HepG2 (cell line): ENCODE data around the gene DHFR. TPM values are rescaled to one million over a fixed set of nuclear protein-coding genes. Genes with fewer than 3 reads are reported as not detected.

Experiments used
- ATAC-seq: fragments of 200-7000 bp; cut with Tn5 transposase; 3 replicates; pipeline ENCODE4 v1.9.1; 2020; ENCODE audit warnings: mild to moderate bottlenecking, moderate library complexity
- BruUV-seq: library from RNA; stranded (reverse); fragments of 400-500 nt; replicated peaks from 2 replicates; lab custom pipeline; 2021; lab: Mats Ljungman, UMichigan
- CTCF ChIA-PET: fragments of 300-600 bp; formaldehyde crosslinking; extraction: SDS; loops from one replicate; lab custom pipeline; 2021; ENCODE audit warnings: low total read pairs, inconsistent platforms, low intra/inter-chr PET ratio; lab: Yijun Ruan, JAX
- POLR2A ChIA-PET: fragments of 350-600 bp; sonication (Branson Sonifier 250); formaldehyde crosslinking; loops from one replicate; lab custom pipeline; 2020; ENCODE audit warnings: antibody characterized with exemption, inconsistent platforms; lab: Yijun Ruan, JAX
- DNase-seq: peaks from one replicate; pipeline ENCODE4 v3.0.0-alpha.2; 2015; ENCODE audit warnings: low spot score
- FAIRE-seq: peaks from 3 replicates; lab custom pipeline; 2011; peaks lifted over from hg19 to GRCh38; lab: Jason Lieb, UNC
- H2AFZ ChIP-seq: one replicate; pipeline ENCODE4 v1.6.1; 2011; ENCODE audit warnings: low read length, inconsistent platforms
- H3K27ac ChIP-seq: fragments of 300-600 bp; 3 replicates; pipeline ENCODE4 v1.8.0; 2011; ENCODE audit warnings: mixed run types, mild to moderate bottlenecking, mixed read lengths, low read length, inconsistent platforms; ENCODE audit not compliant: insufficient read depth; ENCODE audit errors: extremely low read length
- H3K27me3 ChIP-seq, 2 experiments: fragments of 200-600 bp in 1 of 2; 2 replicates in 1 of 2; 3 replicates in 1 of 2; pipeline versions ENCODE4 v1.6.0 to v1.8.0; 2011; ENCODE audit warnings: low read length in 2 of 2, mild to moderate bottlenecking in 2 of 2, moderate library complexity in 2 of 2, inconsistent platforms in 1 of 2; ENCODE audit not compliant: insufficient read depth in 2 of 2, control insufficient read depth in 1 of 2
- H3K36me3 ChIP-seq, 2 experiments: fragments of 200-600 bp in 1 of 2; replicated peaks in 1 of 2; 2 replicates in 1 of 2; 3 replicates in 1 of 2; pipeline versions ENCODE4 v1.5.1 to v1.8.0; 2011; ENCODE audit warnings: low read length in 2 of 2, inconsistent platforms in 1 of 2; ENCODE audit not compliant: insufficient read depth in 2 of 2, control insufficient read depth in 1 of 2
- H3K4me1 ChIP-seq: 2 replicates; pipeline ENCODE4 v1.5.1; 2012; ENCODE audit warnings: low read length, inconsistent platforms; ENCODE audit not compliant: insufficient read depth
- H3K4me2 ChIP-seq: 2 replicates; pipeline ENCODE4 v1.6.0; 2011; ENCODE audit warnings: low read depth, low read length, inconsistent platforms
- H3K4me3 ChIP-seq, 3 experiments: fragments of 200-600 bp in 1 of 3; sonication (generic), shearing (Covaris generic) in 1 of 3; replicated peaks in 1 of 3; 2 replicates each; pipeline ENCODE4 v1.5.1; 2011 to 2016; ENCODE audit warnings: low read length in 3 of 3, inconsistent platforms in 2 of 3, low read depth in 2 of 3, mild to moderate bottlenecking in 2 of 3, control low read depth in 1 of 3, mixed read lengths in 1 of 3; ENCODE audit not compliant: insufficient read depth in 1 of 3
- H3K79me2 ChIP-seq: one replicate; pipeline ENCODE4 v1.6.1; 2011; ENCODE audit warnings: low read length, inconsistent platforms; ENCODE audit not compliant: insufficient read depth
- H3K9ac ChIP-seq: 2 replicates; pipeline ENCODE4 v1.6.0; 2011; ENCODE audit warnings: mild to moderate bottlenecking, low read depth, low read length, inconsistent platforms; ENCODE audit not compliant: insufficient read depth
- H3K9me3 ChIP-seq: 2 replicates; pipeline ENCODE4 v1.5.1; 2012; ENCODE audit warnings: mild to moderate bottlenecking, low read length
- H4K20me1 ChIP-seq: 2 replicates; pipeline ENCODE4 v1.6.0; 2011; ENCODE audit warnings: inconsistent platforms, mild to moderate bottlenecking, low read length, moderate library complexity; ENCODE audit not compliant: insufficient read depth
- RAD21 ChIP-seq: fragments of 450-650 bp; formaldehyde crosslinking; IDR thresholded peaks from 2 replicates; pipeline ENCODE4 v1.5.0; 2020; ENCODE audit warnings: mild to moderate bottlenecking
- SMC3 ChIP-seq: IDR thresholded peaks from 2 replicates; pipeline ENCODE4 v1.6.1; 2011; ENCODE audit warnings: low read length, improper control_type of control experiment
- STAG1 ChIP-seq: sonication (generic); formaldehyde crosslinking; IDR thresholded peaks from 2 replicates; pipeline ENCODE4 v1.4.0; 2020; ENCODE audit warnings: missing genetic modification reagents
- TCF7 ChIP-seq: sonication (generic); IDR thresholded peaks from 2 replicates; pipeline ENCODE4 v1.6.1; 2016; ENCODE audit warnings: antibody characterized with exemption, low read depth
- ZFP36L2 ChIP-seq: sonication (generic); formaldehyde crosslinking; IDR thresholded peaks from 2 replicates; pipeline ENCODE4 v1.4.0; 2020; ENCODE audit warnings: missing genetic modification reagents
- WGBS: methylation state at CpG from one replicate; pipeline ENCODE4 v1.1.6; 2017; ENCODE audit warnings: low lambda C conversion rate; 5-methylcytosine and 5-hydroxymethylcytosine counted together
- in situ Hi-C: cut with HindIII; loops from 2 replicates; pipeline ENCODE4 v1.10.0; 2017; ENCODE audit warnings: low pct_unique_long_range_greater_than_20kb; ENCODE audit not compliant: extremely low pct_ligation_motif_present
- intact Hi-C: fragments of 100-400 bp; cut with micrococcal nuclease; formaldehyde crosslinking; loops from one replicate; pipeline ENCODE4 v1.10.0; 2022; ENCODE audit not compliant: unreplicated experiment
- polyA plus RNA-seq, 8 experiments: library from polyadenylated mRNA; depleted of rRNA in 3 of 8; stranded (reverse) in 7 of 8; unstranded in 1 of 8; fragments of >200 nt; fragmentation: Illumina TruSeq in 4 of 8; extraction: Trizol in 4 of 8; gene quantifications; 2 replicates each; pipeline versions ENCODE4 v1.2.1 to v1.2.3, GENCODE V29; 2011 to 2016; ENCODE audit warnings: low read depth in 4 of 8, missing spikeins in 1 of 8, mixed read lengths in 1 of 8; ENCODE audit not compliant: insufficient read depth in 1 of 8
- total RNA-seq, 5 experiments: library from RNA; depleted of rRNA; stranded (reverse); fragments of >200 nt; fragmentation: Illumina TruSeq; extraction: Trizol; gene quantifications; 2 replicates each; pipeline ENCODE4 v1.2.3, GENCODE V29; 2016; ENCODE audit warnings: low read depth in 1 of 5
- TF ChIP-seq, protein P1 (sequence below): sonication (generic); formaldehyde crosslinking; IDR thresholded peaks from 2 replicates; pipeline ENCODE4 v1.5.0; 2020; ENCODE audit warnings: mild to moderate bottlenecking, missing genetic modification reagents, moderate library complexity

DHFR gene
- total and polyA plus RNA-seq, 2 of the 13 experiments (the other 11 are each of a cell fraction or from before 2014, with no cell fraction given): 22.8 to 59.0 TPM

DNA sequence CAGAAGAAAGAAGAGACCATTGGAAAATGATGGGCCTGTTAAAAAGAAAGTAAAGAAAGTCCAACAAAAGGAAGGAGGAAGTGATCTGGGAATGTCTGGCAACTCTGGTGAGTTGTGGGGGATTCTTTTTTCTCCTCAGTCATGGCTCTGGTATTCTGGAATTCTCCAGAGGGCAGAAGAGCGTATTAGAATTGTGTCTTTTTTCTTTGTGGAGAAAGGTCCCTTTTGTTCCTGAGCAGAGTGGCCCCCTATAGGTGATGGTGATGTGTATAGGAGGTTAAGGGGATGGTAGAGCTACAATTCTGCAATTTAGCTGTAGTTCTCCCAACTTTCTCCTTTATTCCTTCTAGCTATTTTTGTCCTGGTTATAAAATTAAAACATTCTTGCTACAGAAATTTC is 1.6 kb upstream of the DHFR start:
- intact Hi-C loops: loop anchor here (1.0 to 10.0 kb wide), 3 partner anchors 16 to 309 kb away; no protein-coding TSS in a partner anchor
- Histone ChIP-seq H3K4me3 (no peak overlapping the region), H3K9me3 (no peaks in the 10 kb centered on the region), H3K27ac (no peak overlapping the region), H3K36me3 (peaks cover 5 to 27% of the 10 kb centered on the region in 2 experiments; a peak in 4 of 5 replicates), H4K20me1 (peaks cover 9% of the 10 kb centered on the region; the same call in 1 of the 2 replicates), H3K9ac (no peak overlapping the region), H3K4me1 (peaks cover 26% of the 10 kb centered on the region), H3K4me2 (0 out of 2 replicates have a peak overlapping the region, but pooled peaks have one; percentile 67), H2AFZ (no peak overlapping the region), H3K79me2 (peaks cover 24% of the 10 kb centered on the region), H3K27me3 (no peaks in the 10 kb centered on the region)
- ChIA-PET POLR2A (interaction anchor here (1.3 to 2.0 kb wide), 3 partner anchors 12 to 190 kb away, joined by 5 to 6 read pairs (median 6); no protein-coding TSS in a partner anchor), CTCF (interaction anchor here (0.9 kb wide), 1 partner anchor 175 kb away, joined by 4 read pairs; no protein-coding TSS in a partner anchor)
- FAIRE-seq: no peak
- TF ChIP-seq STAG1 (peak; percentile 68), RAD21 (CRISPR knock-in tag) (0 out of 2 replicates have a peak, but pooled peaks have one; percentile 23), TCF7 (no peak), ZFP36L2 (CRISPR knock-in tag) (no peak), SMC3 (peak; percentile 14; the same call in 1 of the 2 replicates)
- TF ChIP-seq, protein P1, sequence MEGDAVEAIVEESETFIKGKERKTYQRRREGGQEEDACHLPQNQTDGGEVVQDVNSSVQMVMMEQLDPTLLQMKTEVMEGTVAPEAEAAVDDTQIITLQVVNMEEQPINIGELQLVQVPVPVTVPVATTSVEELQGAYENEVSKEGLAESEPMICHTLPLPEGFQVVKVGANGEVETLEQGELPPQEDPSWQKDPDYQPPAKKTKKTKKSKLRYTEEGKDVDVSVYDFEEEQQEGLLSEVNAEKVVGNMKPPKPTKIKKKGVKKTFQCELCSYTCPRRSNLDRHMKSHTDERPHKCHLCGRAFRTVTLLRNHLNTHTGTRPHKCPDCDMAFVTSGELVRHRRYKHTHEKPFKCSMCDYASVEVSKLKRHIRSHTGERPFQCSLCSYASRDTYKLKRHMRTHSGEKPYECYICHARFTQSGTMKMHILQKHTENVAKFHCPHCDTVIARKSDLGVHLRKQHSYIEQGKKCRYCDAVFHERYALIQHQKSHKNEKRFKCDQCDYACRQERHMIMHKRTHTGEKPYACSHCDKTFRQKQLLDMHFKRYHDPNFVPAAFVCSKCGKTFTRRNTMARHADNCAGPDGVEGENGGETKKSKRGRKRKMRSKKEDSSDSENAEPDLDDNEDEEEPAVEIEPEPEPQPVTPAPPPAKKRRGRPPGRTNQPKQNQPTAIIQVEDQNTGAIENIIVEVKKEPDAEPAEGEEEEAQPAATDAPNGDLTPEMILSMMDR: peak; percentile 35; the same call in 1 of the 2 replicates
- BruUV-seq: no TSS peak
- DNase-seq: peak; percentile 29
- 33% methylated on average over 1 of the region's 1 CpG for WGBS
- ATAC-seq: 0 out of 3 replicates have a peak, but pooled peaks have one; percentile 10
- in situ Hi-C loops: no loop called here
